Progenitor cell of endocrine pancreas (in vitro differentiated cells): Measurements from ENCODE around the gene MBD5. TPM values are rescaled to one million over a fixed set of nuclear protein-coding genes. Genes with fewer than 3 reads are reported as not detected.
A peak's percentile ranks its signal among the peaks of the same experiment; 100 is the strongest.

Experiments used
- DNase-seq: peaks from one replicate; pipeline ENCODE4 v3.0.0; 2021; ENCODE audit warnings: low spot score; ENCODE audit not compliant: unreplicated experiment
- H3K27ac Mint-ChIP-seq: 2 replicates; pipeline ENCODE4 v1.8.0; 2021; ENCODE audit warnings: mild to moderate bottlenecking, moderate library complexity, mixed read lengths
- H3K27me3 Mint-ChIP-seq: 2 replicates; pipeline ENCODE4 v1.8.0; 2021; ENCODE audit warnings: mixed read lengths
- H3K36me3 Mint-ChIP-seq: 2 replicates; pipeline ENCODE4 v1.8.0; 2022; ENCODE audit warnings: mixed read lengths; ENCODE audit not compliant: insufficient read depth
- H3K4me1 Mint-ChIP-seq: 2 replicates; pipeline ENCODE4 v1.8.0; 2021; ENCODE audit warnings: low read depth, mixed read lengths
- H3K4me3 Mint-ChIP-seq: 2 replicates; pipeline ENCODE4 v1.8.0; 2021; ENCODE audit warnings: low read depth, mild to moderate bottlenecking, moderate library complexity, mixed read lengths
- H3K9me3 Mint-ChIP-seq: 2 replicates; pipeline ENCODE4 v1.8.0; 2021; ENCODE audit warnings: low read depth, mixed read lengths
- total RNA-seq: library from RNA; stranded (reverse); gene quantifications from 2 replicates; pipeline ENCODE4 v1.2.1, GENCODE V29; 2021
- TF ChIP-seq, protein P1 (sequence below): fragments of 200-600 bp; sonication (generic); IDR thresholded peaks from one replicate; pipeline ENCODE4 v1.5.0; 2021; ENCODE audit warnings: antibody characterized with exemption, mild to moderate bottlenecking; ENCODE audit not compliant: unreplicated experiment

The MBD5 gene
- total RNA-seq, 1 donor from 2014 or later, result 65.6 TPM

DNA sequence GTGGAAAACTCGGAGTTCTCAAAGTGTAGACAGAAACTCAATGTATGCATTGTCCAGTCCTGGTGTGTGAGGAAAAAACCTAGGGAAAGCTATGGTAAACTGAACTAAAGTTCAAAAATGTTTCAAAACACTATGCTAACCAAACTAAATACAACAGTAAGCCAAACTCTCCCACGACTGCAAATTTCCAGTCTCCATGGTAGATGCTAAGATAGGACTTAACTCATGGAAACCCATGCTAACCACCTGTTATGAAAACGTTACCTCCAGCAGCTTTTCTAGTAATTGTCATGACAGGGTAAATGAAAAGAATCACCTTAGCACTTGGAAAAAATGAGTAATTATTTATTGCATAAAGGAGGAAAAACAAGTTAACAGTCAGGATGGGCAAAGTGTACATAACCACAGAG is 488.0 kb downstream of the MBD5 start:
- H3K27ac Mint-ChIP-seq, result no peak overlapping the region
- TF ChIP-seq, protein P1, sequence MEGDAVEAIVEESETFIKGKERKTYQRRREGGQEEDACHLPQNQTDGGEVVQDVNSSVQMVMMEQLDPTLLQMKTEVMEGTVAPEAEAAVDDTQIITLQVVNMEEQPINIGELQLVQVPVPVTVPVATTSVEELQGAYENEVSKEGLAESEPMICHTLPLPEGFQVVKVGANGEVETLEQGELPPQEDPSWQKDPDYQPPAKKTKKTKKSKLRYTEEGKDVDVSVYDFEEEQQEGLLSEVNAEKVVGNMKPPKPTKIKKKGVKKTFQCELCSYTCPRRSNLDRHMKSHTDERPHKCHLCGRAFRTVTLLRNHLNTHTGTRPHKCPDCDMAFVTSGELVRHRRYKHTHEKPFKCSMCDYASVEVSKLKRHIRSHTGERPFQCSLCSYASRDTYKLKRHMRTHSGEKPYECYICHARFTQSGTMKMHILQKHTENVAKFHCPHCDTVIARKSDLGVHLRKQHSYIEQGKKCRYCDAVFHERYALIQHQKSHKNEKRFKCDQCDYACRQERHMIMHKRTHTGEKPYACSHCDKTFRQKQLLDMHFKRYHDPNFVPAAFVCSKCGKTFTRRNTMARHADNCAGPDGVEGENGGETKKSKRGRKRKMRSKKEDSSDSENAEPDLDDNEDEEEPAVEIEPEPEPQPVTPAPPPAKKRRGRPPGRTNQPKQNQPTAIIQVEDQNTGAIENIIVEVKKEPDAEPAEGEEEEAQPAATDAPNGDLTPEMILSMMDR, result no peak
- no peaks in the 10 kb centered on the region for H3K27me3 Mint-ChIP-seq
- peak overlapping the region; percentile 62 for H3K4me3 Mint-ChIP-seq
- no peaks in the 10 kb centered on the region for H3K9me3 Mint-ChIP-seq
- no peak for DNase-seq
- peaks cover 10% of the 10 kb centered on the region for H3K4me1 Mint-ChIP-seq
- H3K36me3 Mint-ChIP-seq, result no peaks in the 10 kb centered on the region

DNA sequence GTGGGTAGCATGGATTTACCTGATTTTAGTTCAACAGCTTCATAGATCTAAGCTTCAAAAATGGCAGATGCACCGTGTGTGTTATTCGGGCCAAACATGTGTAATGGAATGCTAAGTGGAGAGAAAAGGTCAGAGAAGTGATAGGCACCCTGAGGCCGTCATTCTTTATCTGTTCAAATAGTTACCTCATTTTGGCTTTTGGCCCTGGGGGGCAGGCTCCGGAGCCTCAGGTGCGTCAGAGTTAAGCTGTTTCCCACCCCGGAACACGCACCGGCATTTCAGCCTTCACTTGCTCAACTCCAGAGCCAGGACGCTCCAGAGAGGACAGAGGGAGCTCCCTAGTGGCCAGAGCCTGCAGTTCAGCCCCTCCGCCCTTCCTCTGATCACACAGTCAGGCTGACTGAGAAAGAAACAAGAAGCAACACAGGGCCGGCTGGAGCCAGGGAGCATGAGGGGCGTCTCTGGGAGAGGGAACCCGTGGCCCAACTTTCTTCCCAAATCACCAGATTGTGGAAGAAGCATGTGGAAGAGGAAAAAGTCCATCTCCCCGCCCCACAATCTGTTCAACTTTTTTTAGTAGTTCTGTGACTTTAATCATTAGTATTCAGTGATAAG is 488.5 kb downstream of the MBD5 start:
- peak; percentile 71 for DNase-seq
- Mint-ChIP-seq H3K27ac (no peak overlapping the region), H3K36me3 (peaks cover 2% of the 10 kb centered on the region), H3K27me3 (no peaks in the 10 kb centered on the region), H3K9me3 (no peaks in the 10 kb centered on the region), H3K4me3 (peak overlapping the region; percentile 62), H3K4me1 (peaks cover 10% of the 10 kb centered on the region)
- TF ChIP-seq, protein P1, result peak; percentile 82

DNA sequence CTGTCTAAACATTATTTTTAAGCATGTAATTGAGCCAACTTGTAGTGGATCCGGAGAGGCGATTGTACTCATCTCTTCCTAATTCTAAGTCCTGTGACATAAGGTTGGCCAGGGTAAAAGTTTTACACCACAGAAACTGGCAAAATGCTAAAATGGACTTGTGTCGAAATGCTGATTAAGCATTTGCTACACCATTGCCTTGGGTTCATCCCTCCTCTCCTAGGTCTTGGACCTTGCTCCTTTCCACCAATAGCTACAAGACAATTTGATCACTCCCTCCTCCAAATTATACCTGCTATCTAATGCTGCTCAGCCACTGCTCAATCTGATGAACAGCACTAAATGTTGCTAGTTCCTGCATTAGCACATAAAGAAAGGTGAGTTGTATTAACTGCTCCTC is 491.0 kb downstream of the MBD5 start:
- H3K27ac Mint-ChIP-seq, result no peak overlapping the region
- peaks cover 10% of the 10 kb centered on the region for H3K4me1 Mint-ChIP-seq
- H3K9me3 Mint-ChIP-seq, result peaks cover 2% of the 10 kb centered on the region
- H3K4me3 Mint-ChIP-seq, result no peak overlapping the region
- no peak for DNase-seq
- TF ChIP-seq, protein P1, result no peak
- no peaks in the 10 kb centered on the region for H3K27me3 Mint-ChIP-seq
- H3K36me3 Mint-ChIP-seq, result peaks cover 4% of the 10 kb centered on the region

DNA sequence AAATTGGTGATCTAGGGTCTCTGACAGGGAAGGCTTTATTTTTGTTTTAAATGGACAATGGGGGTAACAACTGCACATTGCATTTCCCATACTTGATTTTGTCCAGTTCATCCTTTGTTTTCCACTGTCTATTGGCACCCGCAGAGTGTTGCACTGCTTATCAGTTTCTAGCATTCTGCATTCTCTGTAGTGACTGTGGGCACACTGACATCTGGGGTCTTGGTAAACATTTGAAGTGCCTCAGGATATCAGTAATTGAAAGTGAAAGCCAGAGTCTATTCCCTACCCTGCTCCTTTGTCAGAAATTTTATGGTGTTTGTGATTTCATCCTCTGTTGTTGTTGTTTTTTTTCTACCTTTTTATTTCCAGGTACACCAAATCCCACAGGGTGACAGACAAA is 491.6 kb downstream of the MBD5 start:
- Mint-ChIP-seq H3K36me3 (peaks cover 5% of the 10 kb centered on the region), H3K27ac (no peak overlapping the region), H3K27me3 (no peaks in the 10 kb centered on the region), H3K4me3 (no peak overlapping the region), H3K9me3 (peaks cover 2% of the 10 kb centered on the region), H3K4me1 (peaks cover 10% of the 10 kb centered on the region)
- TF ChIP-seq, protein P1, result no peak
- no peak for DNase-seq

DNA sequence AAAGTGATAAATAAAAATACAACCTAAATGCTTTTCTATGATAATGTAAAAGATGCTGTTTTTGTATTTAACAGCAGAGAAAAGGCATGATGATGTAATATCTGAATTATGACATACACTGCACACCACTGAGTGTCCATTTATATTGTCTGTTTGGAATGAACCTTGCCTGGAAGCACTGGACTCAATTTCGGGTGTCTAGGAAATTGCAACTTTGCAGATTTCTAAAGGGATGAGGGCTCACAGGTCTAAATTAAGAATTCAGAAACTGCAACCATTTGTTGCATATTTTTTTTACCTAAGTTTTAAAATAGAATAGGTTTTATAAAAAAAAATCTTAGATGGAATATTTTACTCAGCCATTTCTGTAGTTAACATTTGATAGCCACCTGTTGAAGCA is 492.5 kb downstream of the MBD5 start:
- no peak for DNase-seq
- Mint-ChIP-seq H3K9me3 (peaks cover 2% of the 10 kb centered on the region), H3K27ac (no peak overlapping the region), H3K4me1 (peaks cover 10% of the 10 kb centered on the region), H3K27me3 (no peaks in the 10 kb centered on the region), H3K4me3 (no peak overlapping the region), H3K36me3 (peaks cover 5% of the 10 kb centered on the region)
- TF ChIP-seq, protein P1, result no peak
